ENCODE results near the gene HBZ. TPM values are rescaled to one million over a fixed set of nuclear protein-coding genes. Genes with fewer than 3 reads are reported as not detected.
"Not testable (repeated sequence)": the region's sequence is repeated elsewhere in the genome, so short reads cannot be mapped to it uniquely, and the experiment has no call there.

HBZ gene
- total and polyA plus RNA-seq, 4 donors = 0.09 to 9.2 (median 0.37) TPM; not detected in 1

DNA sequence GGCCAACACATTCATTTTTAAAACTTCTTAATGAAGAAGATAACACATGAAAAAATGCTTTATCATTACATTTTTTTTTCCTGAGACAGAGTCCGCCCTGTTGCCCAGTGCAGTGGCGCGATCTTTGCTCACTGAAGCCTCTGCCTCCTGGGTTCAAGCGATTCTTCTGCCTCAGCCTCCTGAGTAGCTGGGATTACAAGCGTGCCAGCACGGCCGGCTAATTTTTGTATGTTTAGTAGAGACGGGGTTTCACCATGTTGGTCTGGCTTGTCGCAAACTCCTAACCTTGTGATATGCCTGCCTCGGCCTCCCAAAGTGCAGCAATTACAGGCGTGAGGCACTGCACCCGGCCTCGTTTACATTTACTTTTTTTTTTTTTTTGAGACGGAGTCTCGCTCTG, 41.0 kb downstream of the HBZ start:
- Histone ChIP-seq H3K9ac (ENCODE audit: insufficient read depth in 1 of 2, low read length in 2 of 2) (no peak overlapping the region), H3K36me3 (ENCODE audit: control insufficient read depth in 4 of 4, insufficient read depth in 4 of 4, low read length in 4 of 4) (peaks cover 42 to 67% (median 46%) of the 10 kb centered on the region in 4 donors), H3K9me3 (ENCODE audit: control insufficient read depth in 4 of 4, insufficient read depth in 3 of 4, low read length in 3 of 4) (no peaks in the 10 kb centered on the region), H3K4me1 (ENCODE audit: control insufficient read depth in 5 of 5, insufficient read depth in 5 of 5, low read length in 5 of 5) (no peaks in the 10 kb centered on the region), H3K4me3 (no peak overlapping the region), H3K27ac (ENCODE audit: low read depth in 1 of 2, low read length in 1 of 2) (no peak overlapping the region), H3K27me3 (ENCODE audit: control insufficient read depth in 3 of 3, insufficient read depth in 3 of 3, low read length in 2 of 3) (no peaks in the 10 kb centered on the region)
- DNase-seq = no peak
- no peak for ATAC-seq (ENCODE audit: insufficient read depth, low FRiP score)
- TF ChIP-seq CTCF (IDR thresholded peaks at IDR 0.05; ENCODE audit: control extremely low read depth, extremely low read depth) = no peak
- WGBS, 2 donors = 93 to 96% methylated on average over 13 to 15 of the region's 15 CpGs

- H3K27me3 ChIP-seq (ENCODE audit: control insufficient read depth in 3 of 3, insufficient read depth in 3 of 3, low read length in 2 of 3) = no peaks in the 10 kb centered on the region
- peaks cover 43 to 65% (median 44%) of the 10 kb centered on the region in 4 donors for H3K36me3 ChIP-seq (ENCODE audit: control insufficient read depth in 4 of 4, insufficient read depth in 4 of 4, low read length in 4 of 4)
- no peak overlapping the region for H3K9ac ChIP-seq (ENCODE audit: insufficient read depth in 1 of 2, low read length in 2 of 2)
- ATAC-seq (ENCODE audit: insufficient read depth, low FRiP score) (no peak), DNase-seq (no peak)
- H3K9me3 ChIP-seq (ENCODE audit: control insufficient read depth in 4 of 4, insufficient read depth in 3 of 4, low read length in 3 of 4) = no peaks in the 10 kb centered on the region
- H3K4me1 ChIP-seq (ENCODE audit: control insufficient read depth in 5 of 5, insufficient read depth in 5 of 5, low read length in 5 of 5) = no peaks in the 10 kb centered on the region
- no peak overlapping the region for H3K4me3 ChIP-seq
- 91 to 97% methylated on average over 6 of the region's 6 CpGs for WGBS, 2 donors
- no peak overlapping the region for H3K27ac ChIP-seq (ENCODE audit: low read depth in 1 of 2, low read length in 1 of 2)
- TF ChIP-seq CTCF (IDR thresholded peaks at IDR 0.05; ENCODE audit: control extremely low read depth, extremely low read depth) = no peak
Observed at GRCh38 chr16:194516-194915, 42.1 kb downstream of the HBZ start.

DNA sequence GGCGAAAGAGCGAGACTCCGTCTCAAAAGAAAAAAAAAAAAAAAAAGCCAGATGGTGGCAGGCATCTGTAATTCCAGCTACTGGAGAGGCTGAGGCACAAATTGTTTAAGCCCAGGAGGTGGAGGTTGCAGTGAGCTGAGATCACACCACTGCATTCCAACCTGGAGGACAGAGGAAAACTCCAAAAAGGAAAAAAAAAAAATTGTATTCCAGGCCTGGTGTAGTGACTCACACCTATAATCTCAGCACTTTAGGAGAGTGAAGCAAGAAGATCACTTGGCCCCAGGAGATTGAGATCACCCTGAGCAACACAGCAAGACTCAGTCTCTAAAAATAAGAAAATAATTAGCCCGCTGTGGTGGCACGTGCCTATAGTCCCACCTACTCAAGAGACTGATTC, 47.9 kb downstream of the HBZ start:
- H3K36me3 ChIP-seq (ENCODE audit: control insufficient read depth in 4 of 4, insufficient read depth in 4 of 4, low read length in 4 of 4) = peaks cover 30 to 59% (median 42%) of the 10 kb centered on the region in 4 donors
- no peak for ATAC-seq (ENCODE audit: insufficient read depth, low FRiP score)
- H3K9ac ChIP-seq (ENCODE audit: insufficient read depth in 1 of 2, low read length in 2 of 2) = no peak overlapping the region
- no peak for DNase-seq
- no peak for TF ChIP-seq CTCF (IDR thresholded peaks at IDR 0.05; ENCODE audit: control extremely low read depth, extremely low read depth)
- H3K4me3 ChIP-seq = no peak overlapping the region
- H3K27ac ChIP-seq (ENCODE audit: low read depth in 1 of 2, low read length in 1 of 2) = no peak overlapping the region
- H3K4me1 ChIP-seq (ENCODE audit: control insufficient read depth in 5 of 5, insufficient read depth in 5 of 5, low read length in 5 of 5) = no peaks in the 10 kb centered on the region
- no peaks in the 10 kb centered on the region for H3K9me3 ChIP-seq (ENCODE audit: control insufficient read depth in 4 of 4, insufficient read depth in 3 of 4, low read length in 3 of 4)
- WGBS, 2 donors = 94 to 98% methylated on average over 5 of the region's 5 CpGs
- no peaks in the 10 kb centered on the region for H3K27me3 ChIP-seq (ENCODE audit: control insufficient read depth in 3 of 3, insufficient read depth in 3 of 3, low read length in 2 of 3)

GRCh38 chr16:203246-203645, 50.8 kb downstream of the HBZ start:
- Histone ChIP-seq H3K9me3 (ENCODE audit: control insufficient read depth in 4 of 4, insufficient read depth in 3 of 4, low read length in 3 of 4) (no peaks in the 10 kb centered on the region), H3K36me3 (ENCODE audit: control insufficient read depth in 4 of 4, insufficient read depth in 4 of 4, low read length in 4 of 4) (peaks cover 38 to 58% (median 44%) of the 10 kb centered on the region in 4 donors), H3K27me3 (ENCODE audit: control insufficient read depth in 3 of 3, insufficient read depth in 3 of 3, low read length in 2 of 3) (no peaks in the 10 kb centered on the region), H3K4me1 (ENCODE audit: control insufficient read depth in 5 of 5, insufficient read depth in 5 of 5, low read length in 5 of 5) (no peaks in the 10 kb centered on the region), H3K9ac (ENCODE audit: insufficient read depth in 1 of 2, low read length in 2 of 2) (no peak overlapping the region), H3K4me3 (no peak overlapping the region), H3K27ac (ENCODE audit: low read depth in 1 of 2, low read length in 1 of 2) (no peak overlapping the region)
- no peak for ATAC-seq (ENCODE audit: insufficient read depth, low FRiP score)
- TF ChIP-seq CTCF (IDR thresholded peaks at IDR 0.05; ENCODE audit: control extremely low read depth, extremely low read depth) = no peak
- DNase-seq = no peak
- WGBS, 2 donors = 98 to 99% methylated on average over 4 of the region's 4 CpGs

- not testable (repeated sequence) for H3K4me1 ChIP-seq (ENCODE audit: control insufficient read depth in 5 of 5, insufficient read depth in 5 of 5, low read length in 5 of 5); ATAC-seq (ENCODE audit: insufficient read depth, low FRiP score)
- WGBS, 2 donors = 97% methylated on average over 9 of the region's 9 CpGs
Observed at GRCh38 chr16:204046-204445, 51.6 kb downstream of the HBZ start.

More at GRCh38 chr16:204046-204445, 51.6 kb downstream of the HBZ start:
- H3K27ac ChIP-seq (ENCODE audit: low read depth in 1 of 2, low read length in 1 of 2); H3K4me3 ChIP-seq; H3K27me3 ChIP-seq (ENCODE audit: control insufficient read depth in 3 of 3, insufficient read depth in 3 of 3, low read length in 2 of 3); H3K9ac ChIP-seq (ENCODE audit: insufficient read depth in 1 of 2, low read length in 2 of 2); H3K9me3 ChIP-seq (ENCODE audit: control insufficient read depth in 4 of 4, insufficient read depth in 3 of 4, low read length in 3 of 4); DNase-seq: not testable (repeated sequence)
- H3K36me3 ChIP-seq (ENCODE audit: control insufficient read depth in 4 of 4, insufficient read depth in 4 of 4, low read length in 4 of 4) = peaks cover 31 to 53% (median 40%) of the 10 kb centered on the region in 4 donors

Data from lung (tissue), 12 donors.